SH-SY5Y (cell line): ENCODE measurements around the gene IRF7.

ENCODE experiments used
- GATA2 ChIP-seq: IDR thresholded peaks from 2 replicates; pipeline ENCODE4 v1.6.1; 2011; ENCODE audit warnings: mild to moderate bottlenecking, low read depth, low read length
- GATA3 ChIP-seq: IDR thresholded peaks from 2 replicates; pipeline ENCODE4 v1.6.1; 2011; ENCODE audit warnings: low read depth, mild to moderate bottlenecking, low read length, moderate library complexity

The IRF7 gene

DNA sequence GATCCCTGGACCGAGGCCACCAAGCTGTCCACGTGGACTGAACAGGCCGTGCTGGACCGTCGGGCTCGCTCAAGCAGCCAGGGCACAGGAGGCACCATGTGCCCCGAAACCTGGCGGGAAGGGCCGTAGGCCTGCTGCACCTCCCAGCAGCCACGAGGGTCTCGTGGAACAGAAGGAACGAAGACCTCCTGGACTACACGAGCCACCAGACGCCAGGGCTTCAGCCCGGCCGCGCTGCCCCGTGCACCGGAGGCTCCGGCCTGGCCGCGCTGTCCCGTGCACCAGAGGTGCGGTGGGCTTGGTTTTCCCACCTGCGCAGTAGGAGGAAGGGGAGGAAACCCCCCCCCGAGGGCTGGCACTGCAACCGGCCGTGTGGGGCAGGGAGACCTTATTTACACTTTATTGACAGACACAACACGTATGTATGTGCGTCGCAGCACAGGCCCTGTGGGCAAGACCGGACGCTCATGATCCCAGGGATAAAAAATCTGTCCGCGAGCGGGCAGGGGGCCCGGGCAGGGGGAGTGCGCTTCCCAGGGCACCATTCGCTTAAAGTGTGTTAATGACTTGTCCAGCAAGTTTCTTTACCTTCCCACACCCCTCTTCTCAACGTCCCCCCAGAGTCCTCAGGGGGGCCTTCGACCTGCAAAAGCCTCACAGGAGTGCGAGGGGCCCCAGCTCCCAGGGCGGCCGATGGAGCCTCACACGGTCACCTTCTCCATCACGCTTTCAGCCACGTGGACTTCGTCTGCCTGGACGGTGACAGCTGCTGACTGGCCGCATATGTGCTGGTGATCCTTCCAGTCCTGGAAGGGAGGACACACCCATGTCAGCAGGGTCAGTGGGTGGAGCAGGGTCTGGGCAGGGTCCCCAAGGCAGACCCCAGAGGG, 28.3 kb upstream of the IRF7 start:
- TF ChIP-seq GATA2 (no peak), GATA3 (no peak)

DNA sequence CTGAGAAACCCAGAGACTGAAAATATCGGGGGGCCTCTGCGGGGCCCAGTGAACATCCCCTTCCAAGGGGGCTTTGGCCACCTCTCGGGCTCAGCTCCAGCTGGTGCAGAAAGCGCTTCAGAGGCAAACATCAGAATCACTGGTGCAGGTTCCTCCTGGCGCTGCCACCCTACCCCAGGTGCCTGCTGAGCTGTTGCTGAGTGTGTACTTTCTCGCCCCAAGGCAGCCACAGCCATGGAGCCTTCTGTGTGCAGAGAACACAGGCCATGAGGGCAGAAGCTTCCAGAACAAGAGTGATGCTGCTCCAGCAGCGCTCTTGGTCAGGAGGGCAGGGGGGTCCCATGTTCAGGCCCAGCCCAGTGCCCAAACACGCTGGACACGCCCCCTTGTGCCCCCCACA, 27.6 kb upstream of the IRF7 start:
- TF ChIP-seq GATA3, result no peak

DNA sequence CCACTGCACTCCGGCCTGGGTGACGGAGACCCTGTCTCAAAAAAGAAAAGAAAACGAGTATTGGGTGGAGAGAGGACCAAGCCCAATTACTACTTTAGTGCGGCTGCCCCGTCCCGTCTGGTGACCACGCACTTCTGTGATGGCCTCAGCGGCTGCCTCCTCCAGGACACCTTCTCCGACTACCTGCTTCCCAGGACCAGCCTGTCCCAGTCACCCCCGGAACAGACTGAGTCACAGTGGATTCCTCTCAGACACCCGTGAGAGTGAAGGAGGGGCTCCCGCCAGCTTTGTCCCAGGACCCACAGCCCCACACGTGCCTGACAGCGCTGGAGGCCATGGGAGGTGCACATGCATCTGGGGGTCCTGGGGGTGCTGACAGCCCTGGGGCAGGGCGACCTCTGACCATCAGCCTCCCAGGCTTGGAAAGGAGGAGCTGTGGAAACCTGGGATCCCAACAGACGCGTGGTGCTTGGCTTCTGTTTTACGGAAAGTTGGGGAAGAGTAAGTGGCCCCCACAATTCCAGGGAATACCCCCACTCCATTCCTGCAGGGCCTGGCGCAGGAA, 26.1 kb upstream of the IRF7 start:
- TF ChIP-seq GATA2, result no peak
- TF ChIP-seq GATA3, result no peak

DNA sequence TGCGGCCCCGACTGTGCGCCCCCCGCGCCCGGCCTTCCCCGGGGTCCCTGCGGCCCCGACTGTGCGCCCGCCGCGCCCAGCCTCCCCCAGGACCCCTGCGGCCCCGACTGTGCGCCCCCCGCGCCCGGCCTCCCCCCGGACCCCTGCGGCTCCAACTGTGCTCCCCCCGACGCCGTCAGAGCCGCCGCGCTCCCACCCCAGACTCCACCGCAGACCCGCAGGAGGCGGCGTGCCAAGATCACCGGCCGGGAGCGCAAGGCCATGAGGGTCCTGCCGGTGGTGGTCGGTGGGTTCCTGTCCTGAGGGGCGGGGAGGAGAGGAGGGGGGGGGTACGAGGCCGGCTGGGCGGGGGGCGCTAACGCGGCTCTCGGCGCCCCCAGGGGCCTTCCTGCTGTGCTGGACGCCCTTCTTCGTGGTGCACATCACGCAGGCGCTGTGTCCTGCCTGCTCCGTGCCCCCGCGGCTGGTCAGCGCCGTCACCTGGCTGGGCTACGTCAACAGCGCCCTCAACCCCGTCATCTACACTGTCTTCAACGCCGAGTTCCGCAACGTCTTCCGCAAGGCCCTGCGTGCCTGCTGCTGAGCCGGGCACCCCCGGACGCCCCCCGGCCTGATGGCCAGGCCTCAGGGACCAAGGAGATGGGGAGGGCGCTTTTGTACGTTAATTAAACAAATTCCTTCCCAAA, 24.4 kb upstream of the IRF7 start:
- TF ChIP-seq GATA3 (no peak), GATA2 (no peak)

DNA sequence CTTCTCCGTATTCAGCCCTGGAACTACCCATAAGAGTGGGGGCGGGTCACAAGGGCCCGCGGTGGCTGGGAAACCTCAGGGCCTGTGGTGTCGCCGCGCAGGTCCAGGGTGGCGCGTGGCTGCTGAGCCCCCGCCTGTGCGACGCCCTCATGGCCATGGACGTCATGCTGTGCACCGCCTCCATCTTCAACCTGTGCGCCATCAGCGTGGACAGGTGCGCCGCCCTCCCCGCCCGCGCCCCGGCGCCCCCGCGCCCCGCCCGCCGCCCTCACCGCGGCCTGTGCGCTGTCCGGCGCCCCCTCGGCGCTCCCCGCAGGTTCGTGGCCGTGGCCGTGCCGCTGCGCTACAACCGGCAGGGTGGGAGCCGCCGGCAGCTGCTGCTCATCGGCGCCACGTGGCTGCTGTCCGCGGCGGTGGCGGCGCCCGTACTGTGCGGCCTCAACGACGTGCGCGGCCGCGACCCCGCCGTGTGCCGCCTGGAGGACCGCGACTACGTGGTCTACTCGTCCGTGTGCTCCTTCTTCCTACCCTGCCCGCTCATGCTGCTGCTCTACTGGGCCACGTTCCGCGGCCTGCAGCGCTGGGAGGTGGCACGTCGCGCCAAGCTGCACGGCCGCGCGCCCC, 23.7 kb upstream of the IRF7 start:
- no peak for TF ChIP-seq GATA2
- TF ChIP-seq GATA3, result no peak

DNA sequence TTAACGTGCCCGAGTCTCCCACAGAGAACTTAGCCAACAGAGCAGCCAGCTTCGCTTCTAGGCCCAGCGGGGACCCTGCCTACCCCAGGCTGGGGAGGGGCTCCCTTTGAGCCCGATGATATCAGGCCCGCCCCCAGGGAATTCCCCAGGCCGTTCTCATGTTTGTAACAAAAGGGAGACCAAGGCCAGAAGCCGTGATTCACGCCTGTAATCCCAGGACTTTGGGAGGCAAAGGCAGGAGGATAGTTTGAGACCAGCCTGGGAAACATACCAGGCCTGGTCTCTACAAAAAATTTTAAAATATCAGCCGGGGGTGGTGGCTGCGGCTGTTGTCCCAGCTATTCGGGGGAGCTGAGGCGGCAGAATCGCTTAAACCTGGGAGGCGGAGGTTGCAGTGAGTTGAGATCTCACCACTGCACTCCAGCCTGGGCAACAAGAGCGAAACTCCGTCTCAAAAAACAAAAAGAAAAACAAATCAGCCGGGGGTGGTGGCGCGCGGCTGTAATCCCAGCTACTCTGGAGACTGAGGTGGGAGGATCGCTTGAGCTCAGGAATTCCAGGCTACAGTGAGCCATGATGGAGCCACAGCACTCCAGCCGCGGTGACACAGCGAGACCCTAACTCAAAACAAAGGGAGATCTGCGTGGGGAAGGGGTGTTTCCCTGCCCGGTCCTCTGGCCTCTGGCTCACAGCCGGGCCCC, 23.0 kb upstream of the IRF7 start:
- no peak for TF ChIP-seq GATA3
- TF ChIP-seq GATA2, result no peak

DNA sequence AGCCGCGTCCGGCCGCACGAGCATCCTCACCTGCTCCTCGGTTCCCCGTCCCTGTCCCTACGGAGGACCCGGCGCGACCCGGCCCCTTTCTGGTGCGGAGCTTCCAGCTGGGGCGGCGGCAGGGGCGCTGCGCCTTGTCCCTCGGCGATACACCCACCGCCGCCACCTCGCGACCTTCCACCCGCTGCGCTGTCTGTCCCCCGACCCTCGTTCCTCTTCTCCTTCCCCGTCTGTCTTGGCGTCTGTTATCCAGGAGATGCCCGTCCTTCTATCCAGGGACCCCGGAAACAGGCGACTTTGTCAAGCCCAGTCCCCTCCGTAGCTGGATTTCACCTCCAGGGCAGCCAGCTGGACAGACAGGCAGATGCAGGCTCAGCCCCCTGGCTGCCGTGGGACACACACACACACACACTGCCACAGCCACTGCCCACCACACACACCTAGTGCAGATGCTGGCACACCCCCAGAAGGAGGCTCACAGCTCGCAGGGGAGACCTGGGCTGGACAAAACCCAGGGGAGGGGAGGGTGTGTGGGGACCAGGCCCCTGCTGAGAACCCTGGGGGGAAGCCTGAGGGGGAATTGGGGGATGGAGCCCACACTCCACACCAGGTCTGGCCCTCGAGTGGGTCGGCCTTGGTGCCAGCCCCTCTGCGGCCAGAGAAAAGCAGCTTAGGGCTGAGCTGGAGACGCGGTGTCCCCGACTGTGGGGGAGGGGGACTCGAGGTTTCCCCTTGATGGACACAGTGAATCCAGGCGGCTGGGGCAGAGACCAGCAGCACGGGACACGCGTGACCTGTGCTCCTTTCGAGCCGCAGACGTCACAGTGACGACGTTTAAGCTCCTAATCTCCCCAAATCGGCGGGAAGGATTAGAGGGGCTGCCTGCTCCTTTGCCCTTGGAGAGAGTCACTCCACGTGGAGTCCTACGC, 22.1 kb upstream of the IRF7 start:
- TF ChIP-seq GATA3, result no peak
- TF ChIP-seq GATA2, result no peak

DNA sequence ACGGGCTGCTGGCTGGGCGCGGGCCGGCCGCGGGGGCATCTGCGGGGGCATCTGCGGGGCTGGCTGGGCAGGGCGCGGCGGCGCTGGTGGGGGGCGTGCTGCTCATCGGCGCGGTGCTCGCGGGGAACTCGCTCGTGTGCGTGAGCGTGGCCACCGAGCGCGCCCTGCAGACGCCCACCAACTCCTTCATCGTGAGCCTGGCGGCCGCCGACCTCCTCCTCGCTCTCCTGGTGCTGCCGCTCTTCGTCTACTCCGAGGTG, 21.5 kb upstream of the IRF7 start:
- no peak for TF ChIP-seq GATA2
- TF ChIP-seq GATA3, result no peak

DNA sequence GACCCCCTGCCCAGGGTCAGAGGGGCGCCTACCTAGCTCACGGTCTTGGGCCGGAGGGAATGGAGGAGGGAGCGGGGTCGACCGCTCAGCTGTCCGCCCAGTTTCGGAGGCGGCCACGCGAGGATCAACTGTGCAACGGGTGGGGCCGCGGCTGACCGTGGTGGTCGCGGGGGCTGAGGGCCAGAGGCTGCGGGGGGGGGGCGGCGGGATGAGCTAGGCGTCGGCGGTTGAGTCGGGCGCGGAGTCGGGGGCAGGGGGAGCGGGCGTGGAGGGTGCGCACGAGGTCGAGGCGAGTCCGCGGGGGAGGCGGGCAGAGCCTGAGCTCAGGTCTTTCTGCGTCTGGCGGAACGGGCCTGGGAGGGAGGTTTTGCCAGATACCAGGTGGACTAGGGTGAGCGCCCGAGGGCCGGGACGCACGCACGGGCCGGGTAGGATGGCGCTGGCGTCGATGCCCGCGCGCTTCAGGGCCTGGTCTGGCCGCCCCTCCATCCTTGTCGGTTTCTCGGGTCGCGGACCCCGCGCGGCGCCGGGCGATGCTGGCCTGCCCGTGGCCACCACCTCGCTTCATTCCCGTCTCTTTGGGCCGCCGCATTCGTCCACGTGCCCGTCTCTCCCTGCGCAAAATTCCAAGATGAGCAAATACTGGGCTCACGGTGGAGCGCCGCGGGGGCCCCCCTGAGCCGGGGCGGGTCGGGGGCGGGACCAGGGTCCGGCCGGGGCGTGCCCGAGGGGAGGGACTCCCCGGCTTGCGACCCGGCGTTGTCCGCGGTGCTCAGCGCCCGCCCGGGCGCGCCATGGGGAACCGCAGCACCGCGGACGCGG, 21.0 kb upstream of the IRF7 start, which contains the start of gene DRD4:
Gene DRD4, plus strand, starts transcription at position 759 of the 822 bp plus-strand sequence. Its CDS starts 36 bp downstream, at position 795.
- TF ChIP-seq GATA2 (no peak), GATA3 (no peak)

DNA sequence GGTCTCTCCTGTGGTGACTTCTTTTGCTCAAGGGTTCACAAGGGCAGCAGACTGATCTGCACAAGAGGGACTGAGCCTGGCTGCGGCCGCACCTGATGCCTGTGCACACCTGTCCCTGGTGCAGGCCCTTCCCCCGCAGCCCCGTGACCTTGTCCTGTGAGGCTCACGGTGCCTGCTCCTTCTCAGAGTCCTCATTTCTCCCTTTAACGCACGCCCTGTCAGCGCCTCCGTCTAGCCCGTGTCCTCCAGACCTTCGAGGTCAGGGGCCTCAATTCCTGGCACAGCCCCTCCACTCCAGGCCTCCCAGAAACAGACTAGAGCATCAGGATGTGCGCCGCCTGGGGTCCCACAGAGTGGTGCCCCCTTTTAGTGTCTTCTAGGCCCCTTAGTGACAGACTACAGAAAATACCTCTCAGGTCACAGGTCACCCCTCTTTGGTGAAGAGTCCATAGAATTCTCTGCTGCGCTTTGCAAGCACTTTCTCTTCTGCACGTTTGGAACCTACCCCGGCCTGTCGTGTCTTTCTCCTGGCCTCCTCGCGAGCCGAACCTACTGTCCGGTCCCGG, 20.3 kb upstream of the IRF7 start:
- TF ChIP-seq GATA3 (no peak), GATA2 (no peak)

DNA sequence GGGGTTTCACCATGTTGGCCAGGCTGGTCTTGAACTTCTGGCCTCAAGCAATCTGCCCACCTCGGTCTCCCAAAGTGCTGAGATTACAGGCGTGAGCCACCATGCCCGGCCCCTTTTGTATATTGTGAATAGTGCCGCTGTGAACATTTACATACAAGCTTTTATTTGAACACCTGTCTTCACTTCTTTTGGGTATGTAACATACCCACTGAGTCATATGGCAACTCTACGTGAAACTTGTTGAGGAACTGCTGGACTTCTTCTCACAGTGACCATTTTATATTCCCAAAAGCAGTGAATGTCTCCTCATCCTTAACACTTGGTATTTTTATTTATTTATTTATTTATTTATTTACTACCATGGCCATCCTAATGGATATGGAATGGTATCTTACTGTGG, 15.1 kb upstream of the IRF7 start:
- TF ChIP-seq GATA2 (no peak), GATA3 (no peak)

DNA sequence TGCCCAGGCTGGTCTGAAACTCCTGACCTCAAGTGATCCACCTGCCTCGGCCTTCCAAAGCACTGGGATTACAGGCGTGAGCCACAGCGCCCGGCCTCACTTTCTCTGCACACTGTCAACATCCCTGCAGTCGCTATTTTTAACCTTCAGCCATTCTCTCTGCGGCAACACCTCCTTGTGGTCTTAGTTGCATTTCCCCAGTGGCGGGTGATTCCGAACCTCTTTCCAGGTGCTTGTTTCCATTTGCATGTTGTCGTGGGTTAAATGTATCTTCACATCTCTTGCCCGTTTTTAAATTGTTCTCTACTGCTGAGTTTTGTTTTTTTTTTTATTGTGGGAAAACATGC, 13.5 kb upstream of the IRF7 start:
- TF ChIP-seq GATA2 (no peak), GATA3 (no peak)
